K562 (cell line): ENCODE measurements around the gene GBF1. TPM values are rescaled to one million over a fixed set of nuclear protein-coding genes. Genes with fewer than 3 reads are reported as not detected.

Experiments
- CHD2 ChIP-seq: IDR thresholded peaks from 2 replicates; pipeline ENCODE4 v1.6.1; 2011; ENCODE audit warnings: low read depth, low read length
- MBD2 ChIP-seq: sonication (generic); IDR thresholded peaks from 2 replicates; pipeline ENCODE4 v1.6.1; 2016; ENCODE audit warnings: low read depth, borderline replicate concordance
- MCM2 ChIP-seq: fragments of 450-650 bp; IDR thresholded peaks from 2 replicates; pipeline ENCODE4 v1.6.1; 2017; ENCODE audit warnings: low read depth, mild to moderate bottlenecking
- MYC ChIP-seq, 2 experiments: fragments of 250-450 bp in 1 of 2; sonication (Bioruptor Pico) in 1 of 2; IDR thresholded peaks; 2 replicates each; pipeline versions ENCODE4 v1.5.1 to v1.6.1; 2012 to 2021; ENCODE audit warnings: low read depth in 2 of 2, borderline replicate concordance in 1 of 2, improper control_type of control experiment in 1 of 2, low read length in 1 of 2, mild to moderate bottlenecking in 1 of 2, moderate library complexity in 1 of 2
- NCOA4 ChIP-seq: fragments of 450-650 bp; IDR thresholded peaks from 2 replicates; pipeline ENCODE4 v1.6.1; 2018; ENCODE audit warnings: mild to moderate bottlenecking; ENCODE audit not compliant: partially characterized antibody
- ZNF140 ChIP-seq: fragments of 250-450 bp; sonication (Bioruptor Pico); IDR thresholded peaks from 2 replicates; pipeline ENCODE4 v1.8.0; 2021; ENCODE audit warnings: moderate library complexity, mild to moderate bottlenecking, inconsistent platforms
- polyA plus RNA-seq, 8 experiments: library from polyadenylated mRNA; depleted of rRNA in 4 of 8; stranded (reverse) in 5 of 8; unstranded in 3 of 8; fragments of >200 nt; fragmentation: Nextera tagmentation in 2 of 8; fragmentation: Illumina TruSeq in 1 of 8; extraction: Ambion mirVana in 2 of 8; extraction: Trizol in 1 of 8; gene quantifications; 2 replicates each; pipeline versions ENCODE4 v1.2.1 to v1.2.3, GENCODE V29; 2011 to 2014; ENCODE audit warnings: inconsistent platforms in 1 of 8, missing spikeins in 1 of 8
- total RNA-seq, 7 experiments: library from RNA; depleted of rRNA in 6 of 7; stranded (reverse); fragments of >200 nt in 6 of 7; fragmentation: Illumina TruSeq in 2 of 7; extraction: Trizol in 2 of 7; gene quantifications; 2 replicates each; pipeline versions ENCODE4 v1.2.1 to v1.2.3, GENCODE V29; 2011 to 2021; ENCODE audit warnings: low replicate concordance in 1 of 7
- TF ChIP-seq, protein P1 (sequence below), 2 experiments: fragments of 450-650 bp; conservative IDR thresholded peaks; 2 replicates each; pipeline ENCODE4 v1.6.1; 2017; ENCODE audit warnings: mild to moderate bottlenecking in 2 of 2, moderate library complexity in 2 of 2
- TF ChIP-seq, protein P2 (sequence below): sonication (generic); IDR thresholded peaks from 2 replicates; pipeline ENCODE4 v1.6.1; 2016
- TF ChIP-seq, protein P3 (sequence below): sonication (generic); formaldehyde crosslinking; IDR thresholded peaks from 2 replicates; pipeline ENCODE4 v1.9.0; 2022; ENCODE audit warnings: mild to moderate bottlenecking, missing genetic modification reagents
- TF ChIP-seq, protein P4 (sequence below), 2 experiments: IDR thresholded peaks; 2 replicates each; pipeline ENCODE4 v1.6.1; 2011; ENCODE audit warnings: borderline replicate concordance in 1 of 2, control low read depth in 1 of 2, low read depth in 1 of 2, low read length in 1 of 2, mild to moderate bottlenecking in 1 of 2, mixed read lengths in 1 of 2, moderate library complexity in 1 of 2; ENCODE audit not compliant: insufficient read depth in 1 of 2, insufficient read length in 1 of 2, poor library complexity in 1 of 2, severe bottlenecking in 1 of 2; ENCODE audit errors: extremely low read depth in 1 of 2

GBF1 gene
- total and polyA plus RNA-seq, 9 of the 15 experiments (the other 6 are each of a cell fraction or from before 2014, with no cell fraction given): 0.69 to 28.0 (median 10.3) TPM

DNA sequence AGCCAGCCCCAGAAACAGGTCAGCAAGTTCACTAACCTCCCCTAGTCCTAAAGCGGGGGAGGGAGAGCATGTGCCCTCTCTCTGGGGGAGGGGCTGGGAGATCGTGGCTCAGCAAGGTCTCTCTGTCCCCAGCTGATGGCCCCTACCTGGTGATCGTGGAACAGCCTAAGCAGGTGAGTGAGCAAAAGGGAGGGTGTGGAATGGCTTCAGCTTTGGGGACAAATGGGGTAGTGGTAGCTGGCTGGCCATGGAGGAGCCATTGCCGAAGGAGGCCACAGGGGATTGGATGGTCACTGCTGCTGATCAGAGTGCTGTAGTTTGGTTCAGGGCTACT, 151.0 kb downstream of the GBF1 start (continued):
- TF ChIP-seq ZNF140 (CRISPR knock-in tag) (no peak), CHD2 (0 out of 2 replicates have a peak, but pooled peaks have one; percentile 22), MYC (IDR thresholded peaks at IDR 0.05; ENCODE audit: low read depth, low read length) (peak; percentile 40; the same call in 1 of the 2 replicates), MYC (CRISPR knock-in tag; IDR thresholded peaks at IDR 0.05; ENCODE audit: borderline replicate concordance, low read depth) (no peak), MCM2 (no peak), MBD2 (no peak), NCOA4 (no peak)
- TF ChIP-seq, protein P1, sequence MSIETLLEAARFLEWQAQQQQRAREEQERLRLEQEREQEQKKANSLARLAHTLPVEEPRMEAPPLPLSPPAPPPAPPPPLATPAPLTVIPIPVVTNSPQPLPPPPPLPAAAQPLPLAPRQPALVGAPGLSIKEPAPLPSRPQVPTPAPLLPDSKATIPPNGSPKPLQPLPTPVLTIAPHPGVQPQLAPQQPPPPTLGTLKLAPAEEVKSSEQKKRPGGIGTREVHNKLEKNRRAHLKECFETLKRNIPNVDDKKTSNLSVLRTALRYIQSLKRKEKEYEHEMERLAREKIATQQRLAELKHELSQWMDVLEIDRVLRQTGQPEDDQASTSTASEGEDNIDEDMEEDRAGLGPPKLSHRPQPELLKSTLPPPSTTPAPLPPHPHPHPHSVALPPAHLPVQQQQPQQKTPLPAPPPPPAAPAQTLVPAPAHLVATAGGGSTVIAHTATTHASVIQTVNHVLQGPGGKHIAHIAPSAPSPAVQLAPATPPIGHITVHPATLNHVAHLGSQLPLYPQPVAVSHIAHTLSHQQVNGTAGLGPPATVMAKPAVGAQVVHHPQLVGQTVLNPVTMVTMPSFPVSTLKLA (conservative IDR thresholded peaks at IDR 0.05): peak; percentile 29; a peak in 1 of 4 replicates
- TF ChIP-seq, protein P2, sequence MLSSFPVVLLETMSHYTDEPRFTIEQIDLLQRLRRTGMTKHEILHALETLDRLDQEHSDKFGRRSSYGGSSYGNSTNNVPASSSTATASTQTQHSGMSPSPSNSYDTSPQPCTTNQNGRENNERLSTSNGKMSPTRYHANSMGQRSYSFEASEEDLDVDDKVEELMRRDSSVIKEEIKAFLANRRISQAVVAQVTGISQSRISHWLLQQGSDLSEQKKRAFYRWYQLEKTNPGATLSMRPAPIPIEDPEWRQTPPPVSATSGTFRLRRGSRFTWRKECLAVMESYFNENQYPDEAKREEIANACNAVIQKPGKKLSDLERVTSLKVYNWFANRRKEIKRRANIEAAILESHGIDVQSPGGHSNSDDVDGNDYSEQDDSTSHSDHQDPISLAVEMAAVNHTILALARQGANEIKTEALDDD: 0 out of 2 replicates have a peak, but pooled peaks have one; percentile 16
- TF ChIP-seq, protein P3, sequence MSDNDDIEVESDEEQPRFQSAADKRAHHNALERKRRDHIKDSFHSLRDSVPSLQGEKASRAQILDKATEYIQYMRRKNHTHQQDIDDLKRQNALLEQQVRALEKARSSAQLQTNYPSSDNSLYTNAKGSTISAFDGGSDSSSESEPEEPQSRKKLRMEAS: peak; percentile 62; the same call in 1 of the 2 replicates
- TF ChIP-seq, protein P4, sequence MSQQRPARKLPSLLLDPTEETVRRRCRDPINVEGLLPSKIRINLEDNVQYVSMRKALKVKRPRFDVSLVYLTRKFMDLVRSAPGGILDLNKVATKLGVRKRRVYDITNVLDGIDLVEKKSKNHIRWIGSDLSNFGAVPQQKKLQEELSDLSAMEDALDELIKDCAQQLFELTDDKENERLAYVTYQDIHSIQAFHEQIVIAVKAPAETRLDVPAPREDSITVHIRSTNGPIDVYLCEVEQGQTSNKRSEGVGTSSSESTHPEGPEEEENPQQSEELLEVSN (IDR thresholded peaks at IDR 0.05; ENCODE audit: borderline replicate concordance in 1 of 2, extremely low read depth in 1 of 2, insufficient read depth in 1 of 2, insufficient read length in 1 of 2, low read depth in 1 of 2, low read length in 1 of 2, poor library complexity in 1 of 2, severe bottlenecking in 1 of 2): peak in 1 of 2 experiments; percentile 27
